HEK293 (cell line): ENCODE data around the gene PHF5A.

Experiments
- CTCF ChIA-PET: fragments of 350-600 bp; formaldehyde crosslinking; extraction: SDS; loops from one replicate; lab custom pipeline; 2021; ENCODE audit warnings: antibody characterized with exemption; lab: Yijun Ruan, JAX
- POLR2A ChIA-PET: fragments of 300-600 bp; formaldehyde crosslinking; extraction: SDS; loops from one replicate; lab custom pipeline; 2020; ENCODE audit warnings: antibody characterized with exemption, inconsistent platforms; lab: Yijun Ruan, JAX
- H3K27ac ChIP-seq: fragments of 200-500 bp; sonication (Bioruptor generic); 2 replicates; pipeline ENCODE4 v1.5.1; 2014; ENCODE audit warnings: low read depth, low read length, control low read depth, inconsistent platforms; ENCODE audit errors: extremely low read depth
- H3K36me3 ChIP-seq, 2 experiments: fragments of 200-500 bp in 1 of 2; sonication (Bioruptor generic) in 1 of 2; 1 replicate in 1 of 2; 2 replicates in 1 of 2; pipeline ENCODE4 v1.5.1; 2014 to 2017; ENCODE audit warnings: inconsistent platforms in 2 of 2, low read length in 2 of 2; ENCODE audit not compliant: control insufficient read depth in 2 of 2, insufficient read depth in 1 of 2
- H3K4me1 ChIP-seq: fragments of 200-500 bp; sonication (Bioruptor generic); 2 replicates; pipeline ENCODE4 v1.5.1; 2014; ENCODE audit warnings: mild to moderate bottlenecking, low read length, inconsistent platforms; ENCODE audit not compliant: control insufficient read depth, insufficient read depth
- H3K4me3 ChIP-seq: 2 replicates; pipeline ENCODE4 v1.5.1; 2011; ENCODE audit warnings: low read depth, mild to moderate bottlenecking, control low read depth, low read length, moderate library complexity
- H3K9me3 ChIP-seq: fragments of 200-500 bp; sonication (Bioruptor generic); 2 replicates; pipeline ENCODE4 v1.5.1; 2014; ENCODE audit warnings: low read depth, low read length, inconsistent platforms; ENCODE audit not compliant: control insufficient read depth, insufficient read depth
- AEBP2 ChIP-seq: fragments of 450-650 bp; formaldehyde crosslinking; IDR thresholded peaks from 2 replicates; pipeline ENCODE4 v1.5.1; 2016; ENCODE audit warnings: missing biosample characterization, missing genetic modification characterization, borderline replicate concordance
- GLIS1 ChIP-seq: fragments of 450-650 bp; formaldehyde crosslinking; IDR thresholded peaks from 2 replicates; pipeline ENCODE4 v1.5.1; 2016; ENCODE audit warnings: missing biosample characterization, missing genetic modification characterization
- HOXA7 ChIP-seq: sonication (generic); formaldehyde crosslinking; IDR thresholded peaks from 2 replicates; pipeline ENCODE4 v1.8.1; 2022; ENCODE audit warnings: missing genetic modification reagents, borderline replicate concordance
- OSR2 ChIP-seq: fragments of 450-650 bp; formaldehyde crosslinking; IDR thresholded peaks from 2 replicates; pipeline ENCODE4 v1.5.1; 2016; ENCODE audit warnings: missing biosample characterization, missing genetic modification characterization
- WT1 ChIP-seq: fragments of 450-650 bp; formaldehyde crosslinking; IDR thresholded peaks from 2 replicates; pipeline ENCODE4 v1.5.1; 2016; ENCODE audit warnings: missing biosample characterization, missing genetic modification characterization
- ZNF140 ChIP-seq: fragments of 450-650 bp; formaldehyde crosslinking; IDR thresholded peaks from 2 replicates; pipeline ENCODE4 v1.5.1; 2016; ENCODE audit warnings: missing biosample characterization, missing genetic modification characterization
- ZNF175 ChIP-seq: fragments of 450-650 bp; formaldehyde crosslinking; IDR thresholded peaks from 2 replicates; pipeline ENCODE4 v1.5.1; 2016; ENCODE audit warnings: missing biosample characterization, missing genetic modification characterization
- ZNF23 ChIP-seq: fragments of 450-650 bp; formaldehyde crosslinking; IDR thresholded peaks from 2 replicates; pipeline ENCODE4 v1.5.1; 2016; ENCODE audit warnings: missing biosample characterization, missing genetic modification characterization, borderline replicate concordance
- ZNF24 ChIP-seq: fragments of 450-650 bp; formaldehyde crosslinking; IDR thresholded peaks from 2 replicates; pipeline ENCODE4 v1.5.1; 2016; ENCODE audit warnings: missing biosample characterization, missing genetic modification characterization
- ZNF26 ChIP-seq: fragments of 450-650 bp; formaldehyde crosslinking; IDR thresholded peaks from 2 replicates; pipeline ENCODE4 v1.5.1; 2016; ENCODE audit warnings: missing biosample characterization, missing genetic modification characterization
- ZNF274 ChIP-seq, 2 experiments: fragments of 200-500 bp in 1 of 2; fragments of 450-650 bp in 1 of 2; sonication (Bioruptor generic) in 1 of 2; formaldehyde crosslinking in 1 of 2; IDR thresholded peaks; 2 replicates each; pipeline versions ENCODE4 v1.5.1 to v1.6.1; 2014 to 2016; ENCODE audit warnings: borderline replicate concordance in 1 of 2, inconsistent platforms in 1 of 2, low read length in 1 of 2, missing biosample characterization in 1 of 2, missing genetic modification characterization in 1 of 2
- ZNF391 ChIP-seq: fragments of 450-650 bp; formaldehyde crosslinking; IDR thresholded peaks from 2 replicates; pipeline ENCODE4 v1.5.1; 2016; ENCODE audit warnings: low read depth, missing biosample characterization, missing genetic modification characterization, borderline replicate concordance
- ZNF398 ChIP-seq: fragments of 450-650 bp; formaldehyde crosslinking; IDR thresholded peaks from 2 replicates; pipeline ENCODE4 v1.5.1; 2017; ENCODE audit warnings: missing biosample characterization, missing genetic modification characterization
- ZNF530 ChIP-seq: fragments of 450-650 bp; formaldehyde crosslinking; IDR thresholded peaks from 2 replicates; pipeline ENCODE4 v1.5.1; 2016; ENCODE audit warnings: low read depth, missing biosample characterization, missing genetic modification characterization
- ZNF548 ChIP-seq: fragments of 450-650 bp; formaldehyde crosslinking; IDR thresholded peaks from 2 replicates; pipeline ENCODE4 v1.5.1; 2016; ENCODE audit warnings: missing biosample characterization, missing genetic modification characterization
- ZNF830 ChIP-seq: fragments of 450-650 bp; IDR thresholded peaks from 2 replicates; pipeline ENCODE4 v1.5.0; 2018; ENCODE audit warnings: missing biosample characterization, missing genetic modification characterization, low read depth, mild to moderate bottlenecking, moderate library complexity
- TF ChIP-seq, protein P1 (sequence below): fragments of 450-650 bp; formaldehyde crosslinking; IDR thresholded peaks from 2 replicates; pipeline ENCODE4 v1.5.1; 2016; ENCODE audit warnings: missing biosample characterization, missing genetic modification characterization
- TF ChIP-seq, protein P2 (sequence below): fragments of 450-650 bp; formaldehyde crosslinking; IDR thresholded peaks from 2 replicates; pipeline ENCODE4 v1.5.1; 2016; ENCODE audit warnings: missing biosample characterization, missing genetic modification characterization

Gene PHF5A

DNA sequence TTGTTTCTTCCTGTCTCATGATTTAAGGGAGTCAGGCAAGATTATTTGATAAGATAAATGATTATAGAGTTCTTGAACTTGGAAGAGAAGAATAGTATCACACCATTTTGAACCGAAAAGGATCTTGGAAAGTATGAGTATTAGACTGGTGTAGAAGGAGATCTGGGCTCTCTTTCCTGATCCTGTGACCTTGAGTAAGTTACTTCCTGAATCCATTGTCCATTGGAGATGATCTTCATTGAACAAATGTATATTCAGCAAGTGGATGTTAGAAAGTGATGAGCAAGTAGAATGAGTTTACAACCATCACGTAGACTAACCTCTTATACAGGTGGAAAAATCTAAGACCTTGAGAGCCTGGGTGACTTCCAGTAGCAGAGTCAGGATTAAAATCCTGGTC, 2.4 kb upstream of the PHF5A start:
- Histone ChIP-seq H3K27ac (no peak overlapping the region), H3K4me1 (no peaks in the 10 kb centered on the region), H3K9me3 (no peaks in the 10 kb centered on the region), H3K4me3 (no peak overlapping the region), H3K36me3 (peaks cover 18 to 43% of the 10 kb centered on the region in 2 experiments)
- POLR2A ChIA-PET, result interaction anchor here (8.2 kb wide), 1 partner anchor 25 kb away, joined by 214 read pairs; the partner anchor contains the start of gene TOB2
- TF ChIP-seq ZNF26 (tag by site-specific recombination), result no peak
- TF ChIP-seq, protein P1, sequence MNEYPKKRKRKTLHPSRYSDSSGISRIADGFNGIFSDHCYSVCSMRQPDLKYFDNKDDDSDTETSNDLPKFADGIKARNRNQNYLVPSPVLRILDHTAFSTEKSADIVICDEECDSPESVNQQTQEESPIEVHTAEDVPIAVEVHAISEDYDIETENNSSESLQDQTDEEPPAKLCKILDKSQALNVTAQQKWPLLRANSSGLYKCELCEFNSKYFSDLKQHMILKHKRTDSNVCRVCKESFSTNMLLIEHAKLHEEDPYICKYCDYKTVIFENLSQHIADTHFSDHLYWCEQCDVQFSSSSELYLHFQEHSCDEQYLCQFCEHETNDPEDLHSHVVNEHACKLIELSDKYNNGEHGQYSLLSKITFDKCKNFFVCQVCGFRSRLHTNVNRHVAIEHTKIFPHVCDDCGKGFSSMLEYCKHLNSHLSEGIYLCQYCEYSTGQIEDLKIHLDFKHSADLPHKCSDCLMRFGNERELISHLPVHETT (tag by site-specific recombination), result no peak
- no peak for TF ChIP-seq ZNF140 (tag by site-specific recombination)
- no peak for TF ChIP-seq HOXA7 (CRISPR knock-in tag)
- no peak for TF ChIP-seq ZNF175
- TF ChIP-seq, protein P2, sequence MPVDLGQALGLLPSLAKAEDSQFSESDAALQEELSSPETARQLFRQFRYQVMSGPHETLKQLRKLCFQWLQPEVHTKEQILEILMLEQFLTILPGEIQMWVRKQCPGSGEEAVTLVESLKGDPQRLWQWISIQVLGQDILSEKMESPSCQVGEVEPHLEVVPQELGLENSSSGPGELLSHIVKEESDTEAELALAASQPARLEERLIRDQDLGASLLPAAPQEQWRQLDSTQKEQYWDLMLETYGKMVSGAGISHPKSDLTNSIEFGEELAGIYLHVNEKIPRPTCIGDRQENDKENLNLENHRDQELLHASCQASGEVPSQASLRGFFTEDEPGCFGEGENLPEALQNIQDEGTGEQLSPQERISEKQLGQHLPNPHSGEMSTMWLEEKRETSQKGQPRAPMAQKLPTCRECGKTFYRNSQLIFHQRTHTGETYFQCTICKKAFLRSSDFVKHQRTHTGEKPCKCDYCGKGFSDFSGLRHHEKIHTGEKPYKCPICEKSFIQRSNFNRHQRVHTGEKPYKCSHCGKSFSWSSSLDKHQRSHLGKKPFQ (tag by site-specific recombination), result no peak
- TF ChIP-seq OSR2 (tag by site-specific recombination), result no peak
- TF ChIP-seq ZNF24, result no peak
- no peak for TF ChIP-seq ZNF530 (tag by site-specific recombination)
- TF ChIP-seq AEBP2 (tag by site-specific recombination), result no peak
- TF ChIP-seq GLIS1 (tag by site-specific recombination), result no peak
- TF ChIP-seq ZNF398 (tag by site-specific recombination), result no peak
- TF ChIP-seq WT1 (tag by site-specific recombination), result no peak
- TF ChIP-seq ZNF830 (tag by site-specific recombination), result no peak
- no peak for TF ChIP-seq ZNF391 (tag by site-specific recombination)
- TF ChIP-seq ZNF23 (tag by site-specific recombination), result no peak
- TF ChIP-seq ZNF274 (IDR thresholded peaks at IDR 0.05; ENCODE audit: low read length), result no peak
- TF ChIP-seq ZNF274 (tag by site-specific recombination; IDR thresholded peaks at IDR 0.05; ENCODE audit: borderline replicate concordance), result no peak
- no peak for TF ChIP-seq ZNF548 (tag by site-specific recombination)
- CTCF ChIA-PET, result interaction anchor here (0.8 kb wide), 1 partner anchor 59 kb away, joined by 3 read pairs; no protein-coding TSS in a partner anchor
